SU-DHL-6 (cell line): ENCODE data around the gene SESTD1.
"Not testable (repeated sequence)": the region's sequence is repeated elsewhere in the genome, so short reads cannot be mapped to it uniquely, and the experiment has no call there.

Experiments used
- CTCF ChIP-seq: fragments of 200-600 bp; sonication (generic); IDR thresholded peaks from one replicate; pipeline ENCODE4 v1.5.1; 2017; ENCODE audit warnings: antibody characterized with exemption, mild to moderate bottlenecking, low read length, moderate library complexity; ENCODE audit not compliant: insufficient read depth, poor library complexity, severe bottlenecking
- EZH2phosphoT487 ChIP-seq: fragments of 200-600 bp; sonication (generic), shearing (Covaris generic); conservative IDR thresholded peaks from 2 replicates; pipeline ENCODE4 v1.6.1; 2018; ENCODE audit warnings: mild to moderate bottlenecking, antibody characterized with exemption, low read length, moderate library complexity, mixed read lengths

- TF ChIP-seq CTCF, EZH2phosphoT487: not testable (repeated sequence)
These were observed 68.6 kb downstream of the SESTD1 start for GRCh38 chr2:179195926-179196590.
